ENCODE measurements around the gene TALDO1. TPM values are rescaled to one million over a fixed set of nuclear protein-coding genes. Genes with fewer than 3 reads are reported as not detected.

The TALDO1 gene
- total RNA-seq, 1 experiment from 2014 or later, result 229 TPM

DNA sequence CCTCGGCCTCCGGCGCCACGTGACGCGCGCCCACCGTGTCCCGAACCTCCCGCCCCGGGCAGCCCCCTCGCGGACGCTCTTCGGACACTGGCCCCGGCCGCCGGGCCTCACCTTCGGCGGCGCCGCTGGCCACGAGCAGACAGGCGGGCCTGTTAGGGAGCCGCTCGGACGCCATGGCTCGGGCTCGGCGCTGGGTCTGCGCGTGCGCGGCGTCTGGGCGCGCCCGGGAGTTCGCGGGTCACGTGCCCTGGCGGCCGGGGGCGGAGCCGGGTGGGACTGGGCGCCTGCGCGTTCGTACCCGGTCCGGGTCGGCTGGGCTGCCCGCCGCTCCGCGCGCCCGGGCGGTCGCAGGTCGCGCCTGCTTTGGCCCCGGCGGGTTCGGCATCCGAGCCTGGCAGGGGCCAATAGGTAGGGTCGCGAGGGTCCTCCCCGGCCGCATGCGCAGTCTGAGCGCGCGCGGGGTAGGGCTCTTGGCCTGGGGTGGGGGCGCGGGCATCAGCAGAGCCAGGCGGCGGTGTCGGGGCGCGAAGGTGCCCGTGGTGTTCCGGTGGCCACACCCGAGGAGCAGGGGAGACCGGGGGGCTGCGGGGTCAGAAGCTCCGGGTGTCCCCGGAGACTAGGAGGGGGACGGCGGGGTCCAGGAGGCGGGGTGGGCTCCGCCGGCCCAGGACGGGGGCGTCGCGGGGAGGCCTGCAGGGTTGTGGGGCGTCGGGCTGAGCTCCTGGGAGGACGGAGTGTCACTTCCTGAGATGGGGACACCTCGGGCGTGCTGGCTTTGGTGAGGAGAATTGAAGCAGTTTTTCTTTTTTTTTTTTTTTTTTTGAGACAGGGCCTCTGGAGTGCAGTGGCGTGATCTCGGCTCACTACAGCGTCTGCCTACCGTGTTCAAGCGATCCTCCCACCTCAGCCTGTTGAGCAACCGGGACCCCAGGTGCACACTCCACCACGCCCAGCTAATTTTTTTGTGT, 30.3 kb downstream of the TALDO1 start, which contains the start of gene GATD1:
Gene GATD1, minus strand, starts transcription at position 200 of the 968 bp plus-strand sequence. Its CDS starts 25 bp downstream, at position 175.
- in situ Hi-C loops (cut with HindIII; ENCODE audit: low sequenced_read_pairs), result no loop called here
- DNase-seq (ENCODE audit: low spot score), result peak; percentile 79

DNA sequence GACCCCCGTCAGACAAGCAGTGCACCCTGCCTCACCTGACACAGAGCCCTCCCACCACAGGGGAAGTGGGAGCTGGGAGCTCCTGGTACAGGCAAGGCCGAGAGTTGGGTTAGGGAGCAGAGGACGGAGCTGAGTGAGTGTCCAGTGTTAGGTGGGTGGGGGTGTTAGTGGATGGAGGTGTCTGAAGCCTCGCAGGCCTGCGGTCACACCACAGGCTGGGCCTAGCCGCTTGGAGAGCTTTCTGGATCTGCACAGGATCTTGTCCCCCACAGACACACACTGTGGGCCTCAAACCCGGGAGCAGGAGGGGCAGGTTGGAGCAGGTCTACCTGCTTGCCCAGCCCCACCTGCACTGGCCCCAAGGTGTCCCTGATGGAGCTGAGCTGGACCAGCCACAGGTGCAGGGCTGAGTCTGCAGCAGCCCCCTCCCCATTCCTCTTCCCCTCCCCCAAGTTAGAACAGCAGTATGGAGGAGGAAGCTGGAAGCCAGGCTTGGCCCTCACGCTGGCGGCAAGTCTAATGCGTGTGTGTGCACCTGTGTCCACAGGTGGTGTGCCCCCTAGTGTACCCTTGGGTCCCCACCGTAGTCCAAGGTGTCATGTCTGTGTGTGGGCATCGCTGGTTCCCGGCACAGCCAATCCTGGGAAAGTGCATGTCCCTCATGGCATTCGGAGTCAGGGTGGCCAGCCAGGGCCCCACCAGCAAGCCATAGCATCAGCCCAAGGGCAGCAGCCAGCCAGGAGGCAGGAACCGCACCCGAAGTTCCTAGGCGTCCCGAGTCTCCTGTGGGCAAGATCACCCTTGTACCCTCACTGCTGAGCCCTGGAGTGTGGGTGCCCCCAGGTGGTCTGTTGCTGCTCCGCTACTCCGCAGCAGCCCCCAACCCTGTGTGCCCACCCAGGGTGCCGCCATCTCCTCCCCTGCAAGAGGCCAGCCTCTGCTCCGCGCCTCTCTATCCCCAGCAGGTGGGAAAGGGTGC, 32.0 kb downstream of the TALDO1 start:
- in situ Hi-C loops (cut with HindIII; ENCODE audit: low sequenced_read_pairs), result no loop called here
- no peak for DNase-seq (ENCODE audit: low spot score)

DNA sequence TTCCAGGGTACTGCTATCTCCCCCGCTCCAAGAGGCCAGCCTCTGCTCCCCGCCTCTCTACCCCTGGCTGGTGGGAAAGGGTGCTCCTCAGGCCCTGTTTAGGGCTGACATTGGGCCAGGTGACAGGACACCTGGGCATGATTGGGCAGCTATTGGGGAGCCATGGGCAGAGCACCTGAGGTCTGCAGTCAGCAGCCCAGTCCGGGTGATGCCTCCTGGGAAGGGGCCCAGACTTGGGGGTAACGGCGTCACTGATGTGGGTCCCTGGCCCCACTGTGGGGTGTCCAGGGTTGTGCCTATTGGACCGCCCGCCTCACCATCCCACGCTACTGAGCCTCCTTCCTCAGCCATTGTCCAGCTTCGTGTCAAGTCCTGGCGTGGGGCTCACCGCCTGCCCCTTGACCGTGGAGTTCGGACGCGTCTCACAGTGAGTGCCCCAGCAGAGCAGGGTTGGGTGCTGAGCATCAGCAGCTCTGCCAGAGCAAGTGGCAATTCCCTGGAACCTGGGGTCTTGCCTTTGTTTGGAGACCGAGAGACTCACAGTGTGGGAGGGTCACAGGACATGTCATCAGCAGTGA, 32.8 kb downstream of the TALDO1 start:
- in situ Hi-C loops (cut with HindIII; ENCODE audit: low sequenced_read_pairs), result no loop called here
- no peak for DNase-seq (ENCODE audit: low spot score)

DNA sequence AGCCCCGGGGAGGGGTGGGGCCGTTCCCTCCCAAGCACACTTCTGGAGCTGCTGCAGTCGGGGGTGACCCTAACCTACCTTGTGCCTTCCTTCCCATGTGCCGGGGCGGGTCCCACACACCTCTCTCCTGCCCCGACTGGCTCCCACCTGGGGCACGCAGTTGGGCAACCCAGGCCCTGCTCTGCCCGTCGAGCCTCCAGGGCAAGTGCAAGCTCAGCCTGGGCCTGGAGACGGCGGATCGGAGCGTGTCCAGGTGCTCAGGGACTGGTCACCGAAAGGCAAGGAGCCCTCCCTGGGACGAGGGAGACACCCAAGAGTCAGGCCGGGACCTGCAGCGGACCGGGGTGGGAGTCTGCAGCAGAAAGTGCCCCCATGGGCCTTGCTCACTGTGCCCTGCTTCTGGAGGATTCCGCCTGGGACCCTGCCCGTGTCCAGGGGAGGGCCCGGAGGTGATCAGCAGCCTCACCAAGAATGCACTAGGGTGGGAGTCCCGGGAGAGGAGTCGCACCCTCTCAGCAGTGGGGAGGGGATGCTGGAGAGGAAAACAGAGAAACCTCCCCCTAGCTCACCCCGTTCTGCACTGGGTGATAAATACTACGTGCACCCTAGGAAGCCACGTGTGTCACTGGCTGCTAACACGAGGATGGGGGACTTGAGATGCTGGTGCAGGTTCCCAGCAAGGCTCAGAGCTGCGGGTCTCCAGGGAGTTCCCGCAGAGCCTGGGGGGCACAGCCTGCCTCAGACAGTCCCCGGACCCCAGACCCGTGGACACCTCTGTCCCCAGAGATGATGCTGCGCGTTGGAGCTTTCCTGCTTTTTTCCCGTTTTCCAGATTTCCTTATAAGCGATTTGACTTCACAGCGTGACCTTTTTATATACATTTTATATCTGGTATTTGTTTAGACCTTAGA, 35.3 kb downstream of the TALDO1 start:
- in situ Hi-C loops (cut with HindIII; ENCODE audit: low sequenced_read_pairs), result no loop called here
- no peak for DNase-seq (ENCODE audit: low spot score)

DNA sequence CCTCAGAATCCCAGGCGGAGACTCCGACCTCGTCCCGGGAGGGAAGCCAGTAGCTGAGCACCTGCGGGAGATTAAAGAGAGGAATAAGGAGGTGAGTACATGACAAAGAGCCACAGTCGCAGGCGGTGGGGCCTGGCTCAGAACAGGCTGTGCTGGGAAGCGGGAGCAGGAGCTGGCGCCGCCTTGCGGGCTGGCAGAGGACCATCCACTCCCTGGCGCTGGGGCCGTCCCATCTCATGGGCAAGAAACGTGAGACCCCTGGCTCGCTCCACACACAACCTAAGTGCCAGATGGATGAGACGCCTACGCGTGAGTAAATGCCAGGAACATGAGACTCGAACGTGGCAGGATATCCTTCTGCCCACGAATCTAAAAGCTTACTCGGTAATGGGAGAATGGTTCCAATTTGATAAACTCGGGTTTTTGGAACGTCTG, 36.3 kb downstream of the TALDO1 start:
- peak; percentile 97 for DNase-seq (ENCODE audit: low spot score)
- in situ Hi-C loops (cut with HindIII; ENCODE audit: low sequenced_read_pairs), result no loop called here

DNA sequence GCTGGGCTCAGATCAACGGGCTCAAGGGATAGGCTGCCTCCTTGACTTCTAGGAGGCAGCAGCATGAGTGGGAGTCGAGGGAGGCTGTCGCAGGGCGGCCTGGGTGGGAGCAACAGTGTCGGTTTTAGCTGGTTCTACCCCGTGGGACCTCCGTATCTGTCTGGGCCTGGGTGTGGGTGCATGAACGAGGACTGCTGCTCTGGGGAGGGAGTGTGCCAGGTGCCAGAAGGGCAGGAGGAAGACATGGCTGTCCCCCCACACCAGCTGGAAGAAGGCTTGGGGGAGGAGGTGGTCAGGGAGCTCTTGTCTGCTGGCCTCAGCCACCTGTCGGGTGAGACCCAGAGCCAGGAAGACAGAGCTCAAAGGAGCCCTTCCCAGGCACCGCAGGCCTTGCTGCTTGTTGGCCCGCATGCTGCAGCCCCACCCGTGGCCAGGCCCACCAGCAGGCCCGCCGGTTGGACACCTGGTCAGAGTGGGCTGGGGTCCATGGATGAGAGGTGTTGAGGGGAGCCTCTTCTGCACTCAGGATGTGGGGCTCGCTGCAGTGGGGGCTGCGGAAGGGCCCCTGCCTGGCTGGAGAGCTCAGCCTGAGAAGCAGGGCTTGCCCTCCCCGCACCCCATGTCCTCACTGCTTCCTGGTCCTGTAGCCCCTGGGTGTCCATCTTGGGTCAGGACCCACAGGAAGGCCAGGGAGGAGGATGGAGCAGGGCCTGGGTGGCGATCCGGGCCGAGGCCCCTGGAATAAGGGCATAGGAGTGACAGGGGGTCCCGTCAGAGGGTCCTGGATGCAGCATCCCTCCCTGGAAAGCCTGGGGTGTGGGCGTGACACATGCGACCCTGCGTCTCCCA, 39.2 kb downstream of the TALDO1 start:
- peak; percentile 69 for DNase-seq (ENCODE audit: low spot score)
- in situ Hi-C loops (cut with HindIII; ENCODE audit: low sequenced_read_pairs), result no loop called here

DNA sequence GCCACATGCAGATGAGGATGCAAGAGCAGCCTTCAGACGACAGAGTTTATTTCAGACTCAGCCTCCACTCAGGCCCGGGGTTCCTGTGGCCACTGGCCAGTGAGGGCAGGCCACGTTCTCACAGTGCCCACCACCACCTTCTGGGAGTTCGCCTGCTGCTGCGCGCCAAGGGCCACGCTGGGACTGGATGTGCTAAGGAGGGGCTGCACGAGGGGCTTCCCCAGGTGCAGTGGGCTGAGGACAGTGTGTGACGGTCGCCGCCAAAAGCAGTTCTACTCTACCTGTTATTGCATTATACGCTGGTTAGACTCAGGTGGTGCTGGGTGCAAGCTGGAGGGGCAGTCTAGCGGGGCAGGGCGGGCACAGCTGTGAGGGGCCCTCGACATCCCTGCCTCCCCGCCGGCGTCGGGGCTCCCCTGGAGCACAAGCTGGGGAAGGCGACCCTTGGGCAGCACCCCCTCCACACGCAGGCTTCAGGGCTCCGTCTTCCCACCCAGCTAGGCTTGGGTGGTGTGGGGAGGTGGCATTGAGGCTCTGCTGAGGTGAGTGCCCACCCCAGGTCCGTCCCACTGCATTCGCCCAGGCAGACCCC, 39.9 kb downstream of the TALDO1 start:
- in situ Hi-C loops (cut with HindIII; ENCODE audit: low sequenced_read_pairs), result no loop called here
- no peak for DNase-seq (ENCODE audit: low spot score)

DNA sequence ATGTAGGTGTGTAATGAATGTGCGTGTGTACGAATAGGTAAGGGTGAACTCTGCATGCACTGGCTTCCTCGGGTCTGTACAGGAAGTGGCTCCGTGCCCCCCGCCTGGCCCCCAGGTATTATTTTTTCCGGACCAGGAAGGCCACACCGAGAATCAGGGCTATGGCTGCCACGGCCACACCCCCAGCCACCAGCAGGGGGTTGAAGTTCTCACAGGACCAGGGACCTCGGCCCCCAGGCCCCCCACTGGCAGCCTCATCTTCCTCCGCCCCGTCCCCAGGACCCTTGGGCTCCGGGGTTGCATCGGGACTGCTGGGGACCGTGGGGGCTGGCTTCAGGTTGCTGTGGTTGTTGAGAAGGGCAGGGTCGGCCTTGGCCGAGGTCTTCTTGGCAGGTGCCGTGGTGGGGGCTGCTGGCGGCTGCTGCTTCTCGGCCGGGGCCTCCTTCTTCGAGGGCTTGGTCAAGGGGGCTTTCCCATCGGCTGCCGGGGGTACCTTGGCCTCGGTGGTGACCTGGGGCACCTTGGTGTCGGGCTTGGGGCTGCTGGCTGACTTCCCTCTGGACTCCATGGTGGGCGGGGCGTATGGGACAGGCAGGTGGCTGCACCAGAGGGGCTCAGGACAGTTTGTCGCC, 40.9 kb downstream of the TALDO1 start:
- in situ Hi-C loops (cut with HindIII; ENCODE audit: low sequenced_read_pairs), result no loop called here

DNA sequence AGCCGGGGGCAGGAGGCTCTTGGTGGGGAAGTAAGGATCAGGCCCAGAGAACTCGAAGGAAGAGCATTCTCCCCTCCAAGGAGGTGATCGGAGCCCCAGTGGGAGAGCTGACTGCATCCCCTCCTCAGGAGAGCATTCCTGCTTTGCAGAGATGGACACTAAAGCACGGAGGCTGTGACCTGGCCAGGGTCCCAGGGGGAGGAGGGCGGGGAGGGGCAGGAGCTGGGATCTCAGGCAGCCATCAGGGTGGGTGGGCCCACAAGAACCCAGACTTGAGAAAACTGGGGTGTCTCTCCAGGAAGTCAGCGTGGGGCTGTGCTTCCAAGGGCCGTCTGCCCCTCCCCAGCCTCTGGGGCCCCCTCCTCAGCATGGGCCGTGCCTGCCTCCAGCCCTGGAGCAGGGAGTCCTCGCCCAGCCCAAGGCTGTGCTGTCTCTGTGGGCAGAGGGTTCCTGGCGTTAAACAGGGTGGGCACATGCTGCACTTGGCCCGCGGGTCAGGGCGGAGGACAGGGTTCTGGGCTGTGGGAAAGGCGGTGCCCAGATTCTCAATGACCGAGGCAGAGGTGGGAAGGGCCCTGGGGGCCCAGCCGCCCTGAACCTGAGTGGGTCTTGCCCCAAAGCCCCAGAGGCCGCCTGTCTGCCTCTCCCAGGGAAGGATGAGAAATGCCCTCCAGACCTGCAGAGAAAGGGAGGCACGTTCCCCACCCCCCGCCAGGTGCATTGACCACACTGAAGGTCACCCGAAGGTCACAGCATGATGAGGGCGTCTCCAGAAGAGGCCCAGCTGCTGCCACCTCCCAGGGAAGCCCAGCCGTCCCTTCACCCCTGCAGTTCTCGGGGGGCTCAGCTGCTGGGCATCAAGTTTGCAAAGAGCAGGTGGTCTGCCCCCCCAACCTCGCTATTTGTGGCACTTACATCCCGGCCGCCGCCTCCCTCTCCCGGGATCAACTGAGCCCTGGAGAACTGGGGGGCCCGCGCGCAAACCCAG, 42.0 kb downstream of the TALDO1 start:
- in situ Hi-C loops (cut with HindIII; ENCODE audit: low sequenced_read_pairs), result no loop called here
- no peak for DNase-seq (ENCODE audit: low spot score)

More for the DNA sequence above, 40.9 kb downstream of the TALDO1 start:
- DNase-seq (ENCODE audit: low spot score), result no peak

DNA sequence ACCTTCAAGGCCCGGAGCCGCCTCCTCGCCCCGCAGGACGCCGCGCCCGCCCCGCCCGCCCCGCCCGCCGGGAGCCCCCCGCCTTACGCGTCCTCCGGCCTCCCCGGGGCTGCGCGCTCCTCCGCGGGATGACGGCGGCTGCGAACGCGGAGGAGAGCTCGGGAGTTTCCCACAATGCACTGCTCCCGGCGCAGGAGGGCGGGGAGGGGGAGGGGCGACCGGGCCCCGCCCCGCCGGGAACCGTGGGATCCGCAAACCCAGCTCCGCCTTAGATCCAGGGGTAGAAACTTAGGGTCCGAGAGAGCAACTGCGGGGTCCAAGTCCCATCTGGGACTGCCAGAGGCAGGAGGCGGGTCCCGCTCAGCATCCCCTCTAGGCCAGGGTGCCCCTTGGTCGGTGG, 42.7 kb downstream of the TALDO1 start, which contains the start of gene CEND1:
Gene CEND1, minus strand, starts transcription at position 148 of the 400 bp plus-strand sequence. CDS start 1,514 bp downstream, outside the sequence.
- in situ Hi-C loops (cut with HindIII; ENCODE audit: low sequenced_read_pairs), result no loop called here
- DNase-seq (ENCODE audit: low spot score), result peak; percentile 76

DNA sequence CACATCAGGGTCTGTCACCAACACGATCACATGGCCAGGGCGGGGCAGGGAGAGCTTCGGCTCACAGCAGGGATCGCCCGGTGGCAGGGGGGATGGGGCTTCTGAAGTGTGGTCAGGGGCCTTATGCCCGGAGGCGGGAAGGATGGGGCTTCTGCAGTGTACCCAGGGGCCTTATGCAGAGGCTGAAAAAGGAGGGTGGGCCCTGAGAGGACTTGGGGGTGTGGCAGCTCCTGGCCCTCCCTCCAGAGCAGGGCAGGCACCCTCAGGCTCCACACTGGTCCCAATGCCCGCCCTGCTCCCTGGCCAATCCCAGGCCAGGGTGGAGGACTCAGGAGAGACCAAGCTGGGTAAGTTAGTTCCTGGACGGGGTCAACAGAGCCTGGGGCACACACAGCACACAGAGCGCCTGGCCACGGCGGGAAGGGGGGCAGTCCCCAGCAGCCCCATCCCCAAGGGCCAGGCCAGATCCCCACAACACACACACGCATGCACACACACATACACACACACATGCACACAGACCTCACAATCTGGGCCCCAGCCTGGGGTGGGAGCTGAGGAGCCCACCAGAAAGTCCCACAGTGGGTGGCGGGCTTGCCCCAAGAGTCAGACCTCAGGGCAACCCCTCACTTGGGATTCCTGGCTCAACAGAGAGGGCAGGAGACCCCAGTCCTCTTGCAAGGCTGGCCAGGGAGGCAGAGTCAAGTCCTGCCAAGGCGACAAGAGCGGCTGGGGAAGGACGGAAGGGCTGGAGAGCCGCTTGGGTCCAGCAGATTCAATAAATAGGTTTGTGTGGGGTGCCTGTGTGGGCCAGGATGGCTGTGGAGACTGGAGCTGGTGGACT, 43.7 kb downstream of the TALDO1 start:
- in situ Hi-C loops (cut with HindIII; ENCODE audit: low sequenced_read_pairs), result no loop called here
- peak; percentile 64 for DNase-seq (ENCODE audit: low spot score)

DNA sequence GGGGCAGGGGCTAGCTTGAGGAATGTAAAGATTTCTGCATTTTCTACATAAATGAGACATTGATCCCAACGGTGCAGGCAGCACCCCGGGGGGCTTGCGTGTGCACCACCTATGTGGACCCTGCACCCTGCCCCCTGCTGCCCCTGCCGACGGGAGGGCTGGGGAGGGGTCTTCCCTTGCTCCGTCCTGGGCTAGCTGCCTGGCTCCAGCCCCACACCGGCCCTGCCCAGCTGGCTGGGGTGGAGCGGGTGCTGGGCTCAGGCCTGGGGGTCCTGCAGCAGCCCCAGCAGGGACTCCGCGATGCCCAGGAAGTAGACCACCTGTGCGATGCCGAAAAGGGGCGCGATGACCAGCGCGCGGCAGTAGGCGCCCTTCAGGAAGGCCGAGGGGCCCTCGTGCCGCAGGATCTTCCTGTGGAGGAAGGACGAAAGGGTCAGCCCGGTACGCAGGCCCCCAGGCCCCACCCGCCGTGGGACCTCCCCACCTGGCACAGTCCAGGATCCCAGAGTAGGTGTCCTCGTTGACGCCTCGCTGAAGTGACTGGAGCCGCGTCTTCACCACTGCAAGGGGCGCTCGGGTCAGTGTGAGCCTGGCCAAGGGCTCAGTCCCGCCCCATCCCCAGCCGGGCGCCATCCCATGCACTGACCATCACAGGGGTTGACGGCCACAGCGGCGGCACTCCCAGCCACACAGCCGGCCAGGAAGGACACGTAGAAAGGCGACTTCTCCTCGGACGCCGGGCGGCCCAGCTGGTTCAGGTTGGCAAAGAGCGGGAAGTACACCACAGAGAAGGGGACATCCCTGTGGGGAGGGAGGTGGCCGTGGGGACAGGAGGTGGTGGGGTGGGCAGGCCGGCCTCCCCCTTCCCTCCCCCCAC, 44.6 kb downstream of the TALDO1 start:
- DNase-seq (ENCODE audit: low spot score), result no peak
- in situ Hi-C loops (cut with HindIII; ENCODE audit: low sequenced_read_pairs), result no loop called here

DNA sequence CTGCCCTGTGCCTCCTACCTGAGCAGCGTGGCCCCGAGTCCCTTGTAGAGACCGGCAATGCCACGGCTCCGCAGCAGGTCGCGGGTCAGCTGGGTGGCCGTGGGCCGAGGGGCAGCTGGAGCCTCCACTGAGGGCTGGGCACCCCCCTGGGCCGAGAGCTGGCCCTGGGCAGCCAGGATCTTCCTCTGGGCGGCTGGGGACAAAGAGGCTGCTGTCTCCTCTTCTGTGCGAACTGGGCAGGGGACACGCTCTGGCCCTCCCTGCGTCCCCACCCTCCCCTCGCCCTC, 45.2 kb downstream of the TALDO1 start:
- in situ Hi-C loops (cut with HindIII; ENCODE audit: low sequenced_read_pairs), result no loop called here
- no peak for DNase-seq (ENCODE audit: low spot score)

DNA sequence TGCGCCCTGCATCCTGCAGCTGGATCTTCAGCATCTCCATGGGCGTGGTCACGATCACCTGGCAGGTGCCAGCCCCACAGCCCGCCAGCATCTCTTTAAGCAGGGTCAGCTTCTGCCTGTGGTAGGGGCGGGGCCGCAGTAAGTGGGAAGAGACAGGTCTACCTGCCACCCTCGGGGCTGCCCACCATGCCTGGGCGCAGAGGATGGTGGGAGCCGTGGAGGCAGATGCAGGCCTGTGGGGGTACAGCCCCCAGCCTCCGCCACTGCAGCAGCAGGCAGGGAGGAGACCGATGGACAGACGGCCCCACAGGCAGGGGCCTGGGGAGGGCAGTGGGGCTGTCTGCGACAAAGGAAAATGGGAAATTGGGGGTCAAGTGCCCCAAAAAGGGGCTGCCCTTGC, 45.6 kb downstream of the TALDO1 start:
- in situ Hi-C loops (cut with HindIII; ENCODE audit: low sequenced_read_pairs), result no loop called here
- no peak for DNase-seq (ENCODE audit: low spot score)
